DOHH2 (cell line): Measurements from ENCODE around the gene ZFP1.

Experiments used
- H3F3A ChIP-seq: fragments of 200-600 bp; sonication (generic), shearing (Covaris generic); 2 replicates; pipeline ENCODE4 v1.6.0; 2016; ENCODE audit warnings: antibody characterized with exemption, mild to moderate bottlenecking; ENCODE audit not compliant: control insufficient read depth, insufficient read depth
- H3K27ac ChIP-seq: fragments of 200-600 bp; sonication (generic); 2 replicates; pipeline ENCODE4 v1.5.1; 2014; ENCODE audit warnings: low read depth, mild to moderate bottlenecking, low read length, moderate library complexity
- H3K27me3 ChIP-seq: fragments of 200-600 bp; sonication (generic); 2 replicates; pipeline ENCODE4 v1.6.1; 2014; ENCODE audit warnings: mild to moderate bottlenecking, low read length, mixed read lengths; ENCODE audit not compliant: control insufficient read depth
- H3K36me3 ChIP-seq: fragments of 200-600 bp; sonication (generic); 2 replicates; pipeline ENCODE4 v1.6.1; 2014; ENCODE audit warnings: mild to moderate bottlenecking, low read length, moderate library complexity, mixed read lengths; ENCODE audit not compliant: control insufficient read depth
- H3K4me1 ChIP-seq: fragments of 200-600 bp; sonication (generic); 2 replicates; pipeline ENCODE4 v1.6.1; 2014; ENCODE audit warnings: mild to moderate bottlenecking, low read length, mixed read lengths; ENCODE audit not compliant: control insufficient read depth
- H3K4me2 ChIP-seq: fragments of 200-600 bp; sonication (generic); 2 replicates; pipeline ENCODE4 v1.6.0; 2014; ENCODE audit warnings: mild to moderate bottlenecking, low read length, moderate library complexity
- H3K4me3 ChIP-seq: fragments of 200-600 bp; sonication (generic); 2 replicates; pipeline ENCODE4 v1.5.1; 2014; ENCODE audit warnings: mild to moderate bottlenecking, low read length, mixed read lengths
- H3K79me2 ChIP-seq: fragments of 200-600 bp; sonication (generic); 2 replicates; pipeline ENCODE4 v1.6.1; 2014; ENCODE audit warnings: mild to moderate bottlenecking, low read length, mixed read lengths; ENCODE audit not compliant: control insufficient read depth
- H3K9me2 ChIP-seq: fragments of 200-600 bp; sonication (generic); replicated peaks from 2 replicates; pipeline ENCODE4 v1.6.1; 2014; ENCODE audit warnings: mild to moderate bottlenecking, low read length, mixed read lengths; ENCODE audit not compliant: control insufficient read depth
- H3K9me3 ChIP-seq: fragments of 200-600 bp; sonication (generic); 2 replicates; pipeline ENCODE4 v1.6.1; 2014; ENCODE audit warnings: antibody characterized with exemption, low read length, mixed read lengths; ENCODE audit not compliant: control insufficient read depth, insufficient read depth
- H4K20me1 ChIP-seq: fragments of 200-600 bp; sonication (generic); 2 replicates; pipeline ENCODE4 v1.6.0; 2014; ENCODE audit warnings: low read depth, mild to moderate bottlenecking, antibody characterized with exemption, low read length, moderate library complexity; ENCODE audit not compliant: control insufficient read depth, insufficient read depth
- EZH2phosphoT487 ChIP-seq: fragments of 200-600 bp; sonication (generic); IDR thresholded peaks from 2 replicates; pipeline ENCODE4 v1.6.1; 2017; ENCODE audit warnings: borderline replicate concordance, mild to moderate bottlenecking, antibody characterized with exemption, low read length, moderate library complexity, mixed read lengths
- TF ChIP-seq, protein P1 (sequence below): fragments of 200-600 bp; sonication (generic); IDR thresholded peaks from one replicate; pipeline ENCODE4 v1.5.1; 2014; ENCODE audit warnings: antibody characterized with exemption, mild to moderate bottlenecking, low read depth, low read length; ENCODE audit not compliant: poor library complexity, severe bottlenecking

Gene ZFP1

DNA sequence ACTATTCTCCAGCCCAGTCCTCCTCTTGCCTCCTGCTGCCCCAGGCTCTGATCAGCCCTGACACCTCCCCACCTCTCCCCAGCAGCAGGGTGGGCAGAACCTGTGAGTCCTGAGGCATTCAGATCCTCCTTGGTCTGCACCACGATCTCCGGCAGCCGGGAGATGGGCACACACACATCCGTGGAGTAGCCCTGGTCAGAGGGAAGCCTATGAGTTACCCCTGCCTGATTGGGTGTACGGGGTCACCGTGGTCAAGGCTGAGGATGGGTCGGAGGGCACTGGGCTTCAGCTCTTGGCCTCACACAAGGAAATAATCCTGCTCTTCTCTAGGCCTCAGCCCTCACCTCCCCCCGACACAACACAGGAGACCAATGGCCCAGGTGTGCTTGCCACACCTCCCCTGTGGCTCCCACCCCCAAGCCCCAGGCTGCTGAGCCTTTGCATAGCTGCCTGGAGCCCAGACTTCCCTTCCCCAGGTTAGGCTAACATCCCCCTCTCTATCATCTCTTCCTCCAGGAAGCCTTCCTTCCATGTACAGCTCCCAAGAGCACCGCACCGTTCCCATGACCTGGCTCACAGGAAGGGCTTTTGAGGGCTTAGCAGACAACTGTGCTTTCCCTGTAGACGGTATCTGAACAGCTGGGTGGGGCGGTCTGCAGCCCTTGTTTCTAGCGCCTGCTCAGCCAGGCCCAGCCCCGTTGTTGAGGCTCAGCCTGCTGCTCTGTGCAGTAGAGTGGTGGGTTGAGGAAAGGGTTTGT, 35.4 kb upstream of the ZFP1 start:
- H3K79me2 ChIP-seq, result no peaks in the 10 kb centered on the region

DNA sequence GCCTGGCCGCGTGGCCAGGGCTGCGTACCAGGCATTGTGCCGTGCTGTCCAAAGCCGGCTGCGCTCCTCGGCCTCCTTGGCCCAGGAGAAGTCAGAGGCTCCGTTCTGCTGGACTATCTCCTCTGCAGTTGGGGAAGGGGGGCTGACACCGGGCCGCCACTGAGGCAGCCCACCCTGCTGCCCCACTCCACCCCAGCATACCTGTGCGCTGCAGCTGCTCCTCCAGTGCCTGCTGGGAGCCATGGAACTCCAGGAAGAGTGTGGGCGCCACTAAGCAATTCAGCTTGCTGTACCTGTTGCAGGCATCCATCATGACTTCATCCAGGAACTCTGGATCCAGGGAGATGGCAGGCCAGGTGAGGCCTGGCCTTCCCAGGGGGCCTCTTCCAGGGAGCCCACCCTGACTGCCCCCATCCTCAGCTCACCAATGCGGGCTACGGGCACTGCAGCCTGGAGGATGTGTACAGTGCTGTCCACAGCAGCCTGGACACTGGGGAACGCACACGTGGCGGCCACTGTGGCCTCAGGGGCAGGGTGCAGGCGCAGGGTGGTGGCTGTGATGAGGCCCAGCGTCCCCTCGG, 34.7 kb upstream of the ZFP1 start:
- Histone ChIP-seq H3K4me2 (no peak overlapping the region), H3K27ac (no peak overlapping the region), H4K20me1 (no peaks in the 10 kb centered on the region), H3K4me1 (peaks cover 34% of the 10 kb centered on the region), H3K79me2 (no peaks in the 10 kb centered on the region), H3K4me3 (no peak overlapping the region), H3K36me3 (no peaks in the 10 kb centered on the region), H3K9me3 (no peaks in the 10 kb centered on the region), H3F3A (0 out of 2 replicates have a peak, but pooled peaks cover 3% of the 10 kb centered on the region), H3K27me3 (no peaks in the 10 kb centered on the region; the same call in 1 of the 2 replicates), H3K9me2 (no peaks in the 10 kb centered on the region)
- TF ChIP-seq EZH2phosphoT487, result no peak

More for the DNA sequence above, 35.4 kb upstream of the ZFP1 start:
- peaks cover 41% of the 10 kb centered on the region for H3K4me1 ChIP-seq
- no peak for TF ChIP-seq EZH2phosphoT487
- TF ChIP-seq, protein P1, sequence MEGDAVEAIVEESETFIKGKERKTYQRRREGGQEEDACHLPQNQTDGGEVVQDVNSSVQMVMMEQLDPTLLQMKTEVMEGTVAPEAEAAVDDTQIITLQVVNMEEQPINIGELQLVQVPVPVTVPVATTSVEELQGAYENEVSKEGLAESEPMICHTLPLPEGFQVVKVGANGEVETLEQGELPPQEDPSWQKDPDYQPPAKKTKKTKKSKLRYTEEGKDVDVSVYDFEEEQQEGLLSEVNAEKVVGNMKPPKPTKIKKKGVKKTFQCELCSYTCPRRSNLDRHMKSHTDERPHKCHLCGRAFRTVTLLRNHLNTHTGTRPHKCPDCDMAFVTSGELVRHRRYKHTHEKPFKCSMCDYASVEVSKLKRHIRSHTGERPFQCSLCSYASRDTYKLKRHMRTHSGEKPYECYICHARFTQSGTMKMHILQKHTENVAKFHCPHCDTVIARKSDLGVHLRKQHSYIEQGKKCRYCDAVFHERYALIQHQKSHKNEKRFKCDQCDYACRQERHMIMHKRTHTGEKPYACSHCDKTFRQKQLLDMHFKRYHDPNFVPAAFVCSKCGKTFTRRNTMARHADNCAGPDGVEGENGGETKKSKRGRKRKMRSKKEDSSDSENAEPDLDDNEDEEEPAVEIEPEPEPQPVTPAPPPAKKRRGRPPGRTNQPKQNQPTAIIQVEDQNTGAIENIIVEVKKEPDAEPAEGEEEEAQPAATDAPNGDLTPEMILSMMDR, result no peak
- no peak overlapping the region for H3K4me3 ChIP-seq
- H3K4me2 ChIP-seq, result no peak overlapping the region
- no peaks in the 10 kb centered on the region for H3K9me2 ChIP-seq
- no peaks in the 10 kb centered on the region for H3K36me3 ChIP-seq
- H3K27me3 ChIP-seq, result no peaks in the 10 kb centered on the region; the same call in 1 of the 2 replicates
- peaks cover 6% of the 10 kb centered on the region; the same call in 1 of the 2 replicates for H3F3A ChIP-seq
- no peaks in the 10 kb centered on the region for H4K20me1 ChIP-seq
- H3K27ac ChIP-seq, result no peak overlapping the region
- H3K9me3 ChIP-seq, result no peaks in the 10 kb centered on the region

DNA sequence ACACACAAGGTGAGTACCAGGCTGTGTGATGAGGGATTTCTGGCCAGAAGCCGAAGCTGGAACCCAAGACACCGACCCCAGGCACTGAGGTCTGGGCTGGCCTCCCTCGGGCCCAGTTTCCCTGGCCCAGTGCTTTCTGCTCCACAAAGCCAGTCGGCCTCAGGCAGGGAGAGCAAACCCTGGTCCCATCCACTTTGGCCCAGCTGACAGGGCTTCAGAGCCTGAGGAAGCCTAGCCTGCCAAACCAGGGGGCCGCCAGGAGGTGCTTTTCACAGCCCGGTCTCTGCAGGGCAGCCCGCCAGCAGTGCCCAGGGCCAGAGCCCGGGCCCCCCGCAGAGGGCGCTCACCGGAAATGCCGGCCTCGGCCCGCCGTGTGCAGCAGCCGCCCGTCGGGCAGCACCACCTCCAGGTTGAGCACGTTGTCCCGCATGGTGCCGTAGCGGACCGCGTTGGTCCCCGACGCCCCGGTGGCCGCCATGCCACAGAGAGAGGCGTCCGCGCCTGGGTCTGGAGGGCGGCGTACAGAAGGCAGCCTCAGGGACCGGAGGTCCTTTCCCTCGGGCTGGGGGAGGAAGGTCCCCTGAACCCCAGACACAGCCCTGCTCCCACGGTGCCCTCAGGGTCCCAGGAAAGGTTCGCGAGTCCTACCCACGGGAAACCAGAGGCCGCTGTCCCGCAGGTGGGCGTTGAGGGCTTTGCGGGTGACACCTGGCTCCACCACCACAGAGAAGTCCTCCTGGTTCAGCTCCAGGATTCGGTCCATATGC, 34.0 kb upstream of the ZFP1 start:
- Histone ChIP-seq H3K4me2 (no peak overlapping the region), H3F3A (0 out of 2 replicates have a peak, but pooled peaks cover 3% of the 10 kb centered on the region), H3K4me1 (peaks cover 26% of the 10 kb centered on the region), H4K20me1 (no peaks in the 10 kb centered on the region), H3K27me3 (no peaks in the 10 kb centered on the region; the same call in 1 of the 2 replicates), H3K9me2 (no peaks in the 10 kb centered on the region), H3K4me3 (no peak overlapping the region), H3K79me2 (no peaks in the 10 kb centered on the region), H3K27ac (no peak overlapping the region), H3K9me3 (no peaks in the 10 kb centered on the region), H3K36me3 (no peaks in the 10 kb centered on the region)
- no peak for TF ChIP-seq EZH2phosphoT487
- TF ChIP-seq, protein P1, result no peak
